PC-9 (cell line): ENCODE results near the gene PAK6.

ENCODE experiments used
- EZH2 ChIP-seq: fragments of 200-600 bp; sonication (generic); IDR thresholded peaks from 2 replicates; pipeline ENCODE4 v1.8.0; 2017; ENCODE audit warnings: antibody characterized with exemption, low read depth
- TF ChIP-seq, protein P1 (sequence below): fragments of 200-600 bp; sonication (generic); conservative IDR thresholded peaks from 2 replicates; pipeline ENCODE4 v1.6.1; 2017; ENCODE audit warnings: mixed run types, antibody characterized with exemption, mild to moderate bottlenecking, moderate library complexity

DNA sequence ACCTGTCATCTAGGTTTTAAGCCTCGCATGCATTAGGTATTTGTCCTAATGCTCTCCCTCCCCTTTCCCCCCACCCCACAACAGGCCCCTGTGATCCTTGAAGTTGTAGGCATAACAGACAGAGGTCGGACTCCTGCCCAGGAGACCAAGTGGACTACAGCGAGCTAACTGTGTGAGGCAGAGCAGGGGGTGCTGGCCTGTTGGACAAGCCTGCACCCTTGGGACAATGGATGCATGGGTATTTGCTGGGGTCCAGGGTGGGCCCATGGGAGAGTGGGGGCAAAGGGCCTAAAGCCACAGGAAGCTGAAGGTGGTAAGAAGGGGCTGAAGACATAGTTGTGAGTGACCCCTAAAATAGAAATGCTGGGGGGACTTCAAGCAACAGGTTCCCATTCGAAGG is 66.4 kb downstream of the PAK6 start:
- TF ChIP-seq, protein P1, sequence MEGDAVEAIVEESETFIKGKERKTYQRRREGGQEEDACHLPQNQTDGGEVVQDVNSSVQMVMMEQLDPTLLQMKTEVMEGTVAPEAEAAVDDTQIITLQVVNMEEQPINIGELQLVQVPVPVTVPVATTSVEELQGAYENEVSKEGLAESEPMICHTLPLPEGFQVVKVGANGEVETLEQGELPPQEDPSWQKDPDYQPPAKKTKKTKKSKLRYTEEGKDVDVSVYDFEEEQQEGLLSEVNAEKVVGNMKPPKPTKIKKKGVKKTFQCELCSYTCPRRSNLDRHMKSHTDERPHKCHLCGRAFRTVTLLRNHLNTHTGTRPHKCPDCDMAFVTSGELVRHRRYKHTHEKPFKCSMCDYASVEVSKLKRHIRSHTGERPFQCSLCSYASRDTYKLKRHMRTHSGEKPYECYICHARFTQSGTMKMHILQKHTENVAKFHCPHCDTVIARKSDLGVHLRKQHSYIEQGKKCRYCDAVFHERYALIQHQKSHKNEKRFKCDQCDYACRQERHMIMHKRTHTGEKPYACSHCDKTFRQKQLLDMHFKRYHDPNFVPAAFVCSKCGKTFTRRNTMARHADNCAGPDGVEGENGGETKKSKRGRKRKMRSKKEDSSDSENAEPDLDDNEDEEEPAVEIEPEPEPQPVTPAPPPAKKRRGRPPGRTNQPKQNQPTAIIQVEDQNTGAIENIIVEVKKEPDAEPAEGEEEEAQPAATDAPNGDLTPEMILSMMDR, result no peak
- no peak for TF ChIP-seq EZH2
